Measurements from ENCODE around the gene RNF217.

Gene RNF217

GRCh38 chr6:124995645-124996325 lies 33.5 kb downstream of the RNF217 start:
- TF ChIP-seq CTCF (IDR thresholded peaks at IDR 0.05; ENCODE audit: borderline replicate concordance, insufficient read depth, low read depth, low read length), result no peak

GRCh38 chr6:124996411-124996810 lies 34.2 kb downstream of the RNF217 start:
- no peak overlapping the region for H3K4me3 ChIP-seq (ENCODE audit: low read depth, low read length)
- no peak for TF ChIP-seq CTCF (IDR thresholded peaks at IDR 0.05; ENCODE audit: borderline replicate concordance, insufficient read depth, low read depth, low read length)

More at GRCh38 chr6:124995645-124996325, 33.5 kb downstream of the RNF217 start:
- H3K4me3 ChIP-seq (ENCODE audit: low read depth, low read length), result no peak overlapping the region

GRCh38 chr6:124997196-124997875 lies 35.1 kb downstream of the RNF217 start:
- H3K4me3 ChIP-seq (ENCODE audit: low read depth, low read length), result no peak overlapping the region
- TF ChIP-seq CTCF (IDR thresholded peaks at IDR 0.05; ENCODE audit: borderline replicate concordance, insufficient read depth, low read depth, low read length), result no peak

- H3K4me3 ChIP-seq (ENCODE audit: low read depth, low read length), result no peak overlapping the region
- no peak for TF ChIP-seq CTCF (IDR thresholded peaks at IDR 0.05; ENCODE audit: borderline replicate concordance, insufficient read depth, low read depth, low read length)
These were observed 37.0 kb downstream of the RNF217 start for GRCh38 chr6:124999105-124999764.

- TF ChIP-seq CTCF (IDR thresholded peaks at IDR 0.05; ENCODE audit: borderline replicate concordance, insufficient read depth, low read depth, low read length), result no peak
- no peak overlapping the region for H3K4me3 ChIP-seq (ENCODE audit: low read depth, low read length)
These were observed 39.6 kb downstream of the RNF217 start for GRCh38 chr6:125001684-125002405.

DNA sequence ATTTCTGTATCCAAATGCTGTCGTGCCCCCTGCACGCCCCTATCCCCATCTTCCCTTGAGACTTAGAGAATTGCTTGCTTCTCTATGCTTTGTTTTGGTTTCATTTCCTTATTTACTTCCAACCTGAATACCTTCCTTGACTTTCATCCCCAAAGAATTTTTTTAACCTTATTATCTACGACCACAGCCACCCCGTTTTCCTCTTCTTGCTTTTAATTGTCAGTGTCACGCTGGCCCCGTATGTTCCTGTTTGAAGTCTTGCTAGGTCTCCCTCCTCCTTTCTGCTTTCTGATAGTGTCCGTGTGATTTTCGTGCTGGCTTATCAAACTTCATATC lies 40.1 kb downstream of the RNF217 start:
- H3K4me3 ChIP-seq (ENCODE audit: low read depth, low read length), result no peak overlapping the region
- no peak for TF ChIP-seq CTCF (IDR thresholded peaks at IDR 0.05; ENCODE audit: borderline replicate concordance, insufficient read depth, low read depth, low read length)

Measured in GM12875 (cell line).